ENCODE measurements around the gene CEP350. TPM values are rescaled to one million over a fixed set of nuclear protein-coding genes. Genes with fewer than 3 reads are reported as not detected.
"Not testable (repeated sequence)": the region's sequence is repeated elsewhere in the genome, so short reads cannot be mapped to it uniquely, and the experiment has no call there.

The CEP350 gene
- total RNA-seq, 1 donor from 2014 or later = 110 TPM

DNA sequence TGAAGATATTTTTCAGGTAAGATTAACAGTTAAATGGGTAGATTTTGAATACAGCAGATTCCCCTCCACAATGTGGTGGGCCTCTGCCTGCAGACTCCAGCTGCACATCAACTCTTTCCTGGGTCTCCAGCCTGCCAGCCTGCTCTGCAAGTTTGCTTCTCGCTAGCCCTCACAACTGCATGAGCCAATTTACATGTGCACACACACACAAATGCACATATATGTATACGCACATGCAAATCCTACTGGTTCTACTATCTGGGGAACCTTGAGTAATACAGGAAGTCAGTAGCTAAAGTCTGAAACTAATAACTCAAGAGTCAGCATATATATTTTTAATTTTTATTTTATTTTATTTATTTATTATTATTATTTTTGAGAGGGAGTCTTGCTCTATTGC is 165.2 kb downstream of the CEP350 start:
- DNase-seq (ENCODE audit: low spot score) = no peak

DNA sequence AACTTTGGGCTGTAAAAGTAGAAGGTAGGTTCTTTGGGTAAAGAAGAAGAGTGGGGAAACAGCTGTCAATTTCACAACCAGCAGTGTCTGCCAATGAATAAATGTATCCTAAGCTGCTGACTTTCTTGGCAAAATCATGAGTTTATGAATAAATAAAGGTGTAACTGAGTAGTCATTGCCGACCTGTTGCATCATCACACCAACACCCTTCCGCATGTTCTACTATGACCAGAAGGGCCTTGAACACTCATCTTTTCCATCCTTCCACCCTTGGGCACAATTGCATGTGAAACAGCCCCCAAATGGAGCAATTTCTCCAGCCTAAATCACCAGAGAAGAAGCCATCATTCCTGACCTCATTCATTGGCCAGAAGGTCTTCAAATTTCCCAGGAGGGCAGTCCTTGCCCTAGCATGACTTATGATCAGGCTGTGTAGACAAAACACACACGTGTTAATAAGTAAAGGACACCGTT is 168.9 kb downstream of the CEP350 start:
- DNase-seq (ENCODE audit: low spot score) = no peak

DNA sequence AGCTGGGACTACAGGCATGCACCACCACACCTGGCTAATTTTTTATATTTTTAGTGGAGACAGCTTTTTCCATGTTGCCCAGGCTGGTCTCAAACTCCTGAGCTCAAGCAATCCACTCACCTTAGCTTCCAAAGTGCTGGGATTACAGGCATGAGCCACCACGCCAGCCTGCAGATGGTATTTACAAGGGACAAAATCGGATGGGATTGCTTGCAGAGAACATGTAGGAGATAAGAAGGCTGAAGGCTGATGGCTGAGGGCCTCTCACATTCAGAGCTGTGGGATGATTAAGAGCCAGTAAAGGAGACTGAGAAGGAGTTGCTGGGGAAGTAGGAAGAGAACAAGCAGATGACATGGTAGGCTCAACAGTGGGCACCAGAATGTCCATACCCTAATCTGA is 176.0 kb downstream of the CEP350 start:
- DNase-seq (ENCODE audit: low spot score) = no peak

GRCh38 chr1:180131510-180131909 is 176.9 kb downstream of the CEP350 start:
- DNase-seq (ENCODE audit: low spot score) = no peak

DNA sequence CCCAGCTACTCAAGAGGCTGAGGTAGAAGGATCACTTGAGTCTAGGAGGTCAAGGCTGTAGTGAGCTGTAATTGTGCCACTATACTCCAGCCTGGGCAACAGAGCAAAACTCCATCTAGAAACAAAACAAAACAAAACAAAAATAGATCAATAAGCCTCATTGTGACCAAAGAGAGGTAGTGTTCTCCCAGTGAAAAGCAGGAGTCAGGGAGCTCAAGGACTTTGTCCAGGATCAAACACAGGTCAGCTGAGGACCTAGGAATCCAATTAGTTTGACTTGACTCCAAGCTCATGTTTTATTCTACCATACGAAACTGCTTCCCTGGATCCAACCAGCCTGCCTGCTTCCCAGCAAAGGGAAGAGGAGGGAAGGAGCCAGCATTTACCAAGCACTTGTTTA is 178.6 kb downstream of the CEP350 start:
- DNase-seq (ENCODE audit: low spot score) = no peak

DNA sequence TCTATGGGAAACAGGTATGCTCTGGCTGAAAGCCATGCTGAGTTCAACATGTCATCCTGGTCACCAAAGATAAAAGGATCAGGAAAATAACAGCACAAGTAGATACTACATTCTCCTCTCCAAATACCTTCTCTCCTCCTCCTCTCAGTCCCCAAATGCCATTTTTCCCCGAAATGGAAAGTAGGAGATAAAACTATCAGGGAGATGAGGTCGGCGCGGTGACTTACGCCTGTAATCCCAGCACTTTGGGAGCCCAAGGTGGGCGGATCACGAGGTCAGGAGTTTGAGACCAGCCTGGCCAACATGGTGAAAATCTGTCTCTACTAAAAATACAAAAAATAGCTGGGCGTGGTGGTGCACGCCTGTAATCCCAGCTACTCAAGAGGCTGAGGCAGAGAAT is 179.1 kb downstream of the CEP350 start:
- not testable (repeated sequence) for DNase-seq (ENCODE audit: low spot score)

GRCh38 chr1:180135535-180135934 is 180.9 kb downstream of the CEP350 start:
- no peak for DNase-seq (ENCODE audit: low spot score)

DNA sequence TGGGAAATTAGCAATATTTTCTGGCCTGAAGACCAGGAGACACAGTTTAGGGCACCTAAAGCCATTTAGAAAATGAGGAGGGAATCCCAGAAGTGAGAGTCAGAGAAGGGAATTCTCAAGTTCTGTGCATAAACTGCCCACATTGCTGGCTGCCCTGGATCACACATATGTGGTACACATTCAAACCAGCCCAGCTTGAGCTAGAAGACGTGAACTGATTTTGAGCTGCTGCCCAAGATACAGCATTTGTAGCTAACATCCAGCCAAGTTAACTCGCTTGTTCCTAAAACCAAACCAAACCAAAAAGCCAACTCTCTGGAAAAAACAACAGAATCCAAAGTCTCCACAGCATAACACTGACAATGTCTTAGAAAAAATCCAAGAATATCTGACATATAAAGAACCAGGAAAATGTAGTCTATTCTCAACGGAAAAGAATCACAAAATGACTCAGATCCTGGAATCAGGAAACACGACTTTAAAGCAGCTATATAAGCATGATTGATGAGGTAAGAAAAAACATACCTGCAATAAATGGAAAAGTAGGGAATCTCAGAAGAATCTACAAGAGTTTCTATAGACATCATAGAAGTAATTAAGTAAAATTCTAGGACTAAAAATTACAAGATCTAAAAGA is 181.8 kb downstream of the CEP350 start:
- no peak for DNase-seq (ENCODE audit: low spot score)

GRCh38 chr1:180136968-180137356 is 182.4 kb downstream of the CEP350 start:
- no peak for DNase-seq (ENCODE audit: low spot score)

DNA sequence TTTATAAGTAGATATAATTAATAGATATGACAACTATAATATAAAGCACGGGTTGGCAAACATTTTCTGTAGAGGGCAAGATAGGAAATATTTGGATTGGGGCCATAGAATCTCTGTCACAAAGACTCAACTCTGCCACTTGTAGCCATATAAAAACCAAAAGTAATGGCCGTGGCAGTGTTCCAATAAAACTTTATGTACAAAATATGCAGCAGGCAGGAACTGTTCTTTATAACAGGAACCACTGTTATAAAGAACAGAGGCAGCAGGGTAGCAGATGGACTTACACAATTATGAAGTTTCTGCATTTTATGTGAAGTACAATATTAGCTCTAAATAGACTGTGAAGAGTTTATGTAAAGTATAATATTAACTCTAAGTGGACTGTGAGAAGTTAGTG is 183.2 kb downstream of the CEP350 start:
- no peak for DNase-seq (ENCODE audit: low spot score)

DNA sequence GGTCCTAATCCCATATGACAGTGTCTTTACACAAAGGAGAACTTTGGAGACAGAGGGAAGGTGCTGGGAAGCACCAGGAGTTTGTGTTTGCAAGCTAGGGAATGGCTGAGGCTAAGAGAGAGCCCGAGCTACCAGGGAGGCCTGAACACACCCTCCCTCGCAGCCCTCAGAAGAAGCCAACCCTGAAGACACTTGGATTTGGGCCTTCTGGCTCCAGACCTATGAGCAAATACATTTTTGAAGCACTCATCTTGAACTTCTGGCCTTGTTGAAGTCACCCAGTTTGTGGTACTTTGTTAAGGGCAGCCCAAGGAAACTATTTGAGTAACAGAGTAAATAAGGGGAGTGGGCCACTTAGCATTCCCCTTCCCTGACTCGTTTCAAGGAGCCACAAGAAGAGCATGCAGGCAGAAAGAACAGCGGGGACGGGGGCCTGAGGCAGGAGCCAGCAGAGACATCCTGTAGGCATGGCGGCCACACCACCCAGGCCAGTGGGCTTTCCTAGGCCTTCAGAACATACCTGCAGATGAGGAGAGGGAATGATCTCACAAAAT is 186.8 kb downstream of the CEP350 start:
- DNase-seq (ENCODE audit: low spot score) = no peak

- DNase-seq (ENCODE audit: low spot score) = no peak
These were observed 188.7 kb downstream of the CEP350 start for GRCh38 chr1:180143359-180143758.

DNA sequence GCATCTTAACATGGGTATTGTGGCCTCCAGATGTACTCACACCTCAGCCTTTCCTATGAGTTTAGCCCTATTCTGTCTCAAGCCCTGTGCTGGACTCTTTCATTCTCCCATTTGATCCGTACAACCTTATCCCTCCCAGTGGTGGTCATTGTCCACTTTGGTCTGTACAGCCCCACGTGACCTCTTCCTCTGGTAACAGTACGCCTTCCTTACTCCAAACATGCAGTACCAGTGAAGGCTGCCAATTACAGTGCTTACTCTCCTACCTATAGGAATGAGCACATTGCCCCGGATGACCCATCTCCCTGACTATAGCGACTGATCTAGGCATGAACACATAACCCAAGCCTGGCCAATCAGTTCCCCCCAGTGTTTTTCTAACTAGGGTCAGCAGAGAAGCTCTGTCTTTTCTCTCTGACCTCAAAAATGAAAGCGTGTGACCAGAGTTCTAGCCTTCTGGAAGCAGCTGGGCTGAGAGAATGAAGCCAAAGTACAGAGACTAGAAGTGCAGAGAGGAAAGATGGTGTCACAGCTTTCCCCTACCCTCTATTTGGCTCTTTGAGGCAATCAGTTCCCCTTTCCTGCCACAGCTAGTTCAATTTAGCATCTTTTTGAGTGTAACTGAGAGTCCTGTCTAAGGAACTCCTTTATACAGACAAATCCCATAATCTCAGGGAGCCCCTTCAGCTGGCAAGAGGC is 190.2 kb downstream of the CEP350 start:
- DNase-seq (ENCODE audit: low spot score) = no peak

- DNase-seq (ENCODE audit: low spot score) = no peak
These were observed 190.8 kb downstream of the CEP350 start for GRCh38 chr1:180145446-180145845.

- peak; percentile 26 for DNase-seq (ENCODE audit: low spot score)
These were observed 196.4 kb downstream of the CEP350 start for GRCh38 chr1:180150982-180151381.

DNA sequence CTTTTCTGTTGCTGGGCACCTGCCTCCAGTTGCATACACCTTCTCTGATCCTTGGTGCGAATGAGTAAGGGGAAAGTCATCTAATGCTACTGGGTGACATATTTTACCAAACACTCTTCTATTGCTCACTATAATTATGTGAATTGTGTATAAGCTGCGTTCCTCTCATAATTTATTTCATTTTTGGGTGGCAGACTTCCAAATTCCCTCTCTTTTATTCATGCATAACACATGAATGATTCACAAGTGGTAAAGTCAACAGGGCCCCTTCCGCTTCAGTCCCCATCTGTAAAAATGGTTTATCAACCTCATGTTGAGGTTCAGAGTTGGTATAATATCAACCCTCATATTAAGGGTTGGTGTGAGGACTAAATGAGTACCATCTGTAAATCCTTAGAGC is 196.9 kb downstream of the CEP350 start:
- no peak for DNase-seq (ENCODE audit: low spot score)

DNA sequence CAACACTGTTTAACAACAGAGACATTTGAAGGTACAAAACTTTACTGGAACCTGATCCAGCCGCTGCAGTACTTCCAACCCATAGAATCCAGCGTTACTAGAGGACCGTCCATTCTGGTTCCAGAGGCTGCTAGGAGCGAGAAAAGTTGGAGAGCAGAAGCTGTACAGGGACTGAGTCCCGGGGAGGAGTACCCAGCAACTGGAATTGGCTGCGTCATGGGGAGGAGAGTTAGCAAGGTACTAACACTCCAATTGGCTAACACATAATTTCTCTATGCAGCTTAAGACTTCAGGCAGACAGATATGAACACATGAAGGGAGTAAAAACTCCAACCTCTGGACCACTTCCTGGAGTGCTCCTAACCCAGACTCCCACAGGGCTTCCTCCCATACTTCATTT is 198.0 kb downstream of the CEP350 start:
- DNase-seq (ENCODE audit: low spot score) = no peak

DNA sequence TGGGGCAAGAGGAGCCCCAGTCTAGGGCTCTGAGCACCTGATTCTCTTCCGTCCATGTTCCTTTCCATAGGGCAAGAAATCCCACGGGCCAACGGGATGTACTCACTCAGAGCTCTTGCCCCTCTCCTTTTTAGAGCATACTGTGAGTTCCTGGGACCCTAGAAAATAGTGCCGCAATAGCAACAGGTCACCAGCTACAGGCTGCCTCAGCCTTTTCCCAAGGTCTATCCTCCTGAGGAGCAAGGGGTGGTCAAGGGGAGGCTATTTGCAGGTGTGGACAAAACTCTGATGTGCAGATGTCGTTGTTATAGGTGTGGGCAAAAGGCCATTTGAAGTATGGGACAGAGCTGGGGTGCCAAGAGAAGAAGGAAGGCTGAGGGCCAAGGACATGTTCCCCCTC is 198.4 kb downstream of the CEP350 start:
- DNase-seq (ENCODE audit: low spot score) = no peak

- DNase-seq (ENCODE audit: low spot score) = no peak
These were observed 199.4 kb downstream of the CEP350 start for GRCh38 chr1:180154003-180154324.

DNA sequence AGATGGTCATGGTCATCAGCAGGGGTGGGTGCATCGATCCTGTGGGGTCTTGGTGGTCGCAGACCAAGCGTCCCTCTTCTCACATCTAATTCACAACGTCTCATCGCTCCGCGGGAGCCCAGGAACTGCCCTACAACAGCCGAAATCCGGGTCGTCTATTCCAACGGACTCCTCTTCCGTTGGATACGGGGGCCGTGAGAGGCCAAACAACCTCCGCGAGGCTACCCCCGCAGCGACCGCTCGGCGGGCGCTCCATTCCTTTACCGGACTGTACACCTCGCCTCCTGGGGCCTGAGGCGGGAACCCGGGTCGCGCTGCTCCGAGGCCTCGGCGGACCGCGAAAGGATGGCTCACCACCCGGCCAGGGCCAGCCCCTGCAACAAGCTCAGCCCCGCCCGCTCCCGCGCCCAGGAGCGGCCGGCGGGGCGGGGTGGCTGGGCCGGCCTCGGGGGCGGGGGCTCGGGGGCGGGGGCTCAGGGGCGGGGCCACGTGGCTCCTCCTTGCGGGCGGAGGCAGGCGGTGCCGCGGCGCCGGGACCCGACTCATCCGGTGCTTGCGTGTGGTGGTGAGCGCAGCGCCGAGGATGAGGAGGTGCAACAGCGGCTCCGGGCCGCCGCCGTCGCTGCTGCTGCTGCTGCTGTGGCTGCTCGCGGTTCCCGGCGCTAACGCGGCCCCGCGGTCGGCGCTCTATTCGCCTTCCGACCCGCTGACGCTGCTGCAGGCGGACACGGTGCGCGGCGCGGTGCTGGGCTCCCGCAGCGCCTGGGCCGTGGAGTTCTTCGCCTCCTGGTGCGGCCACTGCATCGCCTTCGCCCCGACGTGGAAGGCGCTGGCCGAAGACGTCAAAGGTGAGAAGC is 199.9 kb downstream of the CEP350 start, which contains the start of gene QSOX1:
TSS of gene QSOX1 (plus strand) at position 545 of the 857 bp plus-strand sequence. CDS start at position 584, 39 bp downstream.
- DNase-seq (ENCODE audit: low spot score) = peak; percentile 88

DNA sequence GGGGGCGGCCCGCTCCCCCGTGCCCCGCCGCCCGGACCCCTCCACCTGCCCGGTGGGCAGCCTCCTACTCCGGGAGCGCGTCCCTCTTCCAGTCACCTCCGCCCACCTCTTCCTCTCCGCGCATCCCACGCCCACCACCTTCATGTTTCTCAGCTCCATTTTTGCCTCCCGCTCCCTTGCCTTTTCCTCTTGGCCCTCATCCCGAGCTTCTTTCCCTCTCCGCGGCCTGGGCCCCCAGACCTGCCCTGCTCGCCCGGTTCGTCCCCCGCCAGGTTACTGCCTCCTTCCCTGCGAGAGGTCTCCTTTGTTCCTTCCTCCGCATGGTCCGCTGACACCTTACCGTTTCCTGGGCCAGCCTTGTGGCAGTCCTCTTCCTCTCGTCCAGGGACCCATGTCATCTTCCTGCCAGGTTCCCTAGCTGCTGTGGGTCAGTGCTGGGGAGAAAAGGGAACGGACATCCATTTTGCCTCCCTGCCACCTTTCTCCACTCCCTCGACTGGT is 200.6 kb downstream of the CEP350 start:
- DNase-seq (ENCODE audit: low spot score) = peak; percentile 23

DNA sequence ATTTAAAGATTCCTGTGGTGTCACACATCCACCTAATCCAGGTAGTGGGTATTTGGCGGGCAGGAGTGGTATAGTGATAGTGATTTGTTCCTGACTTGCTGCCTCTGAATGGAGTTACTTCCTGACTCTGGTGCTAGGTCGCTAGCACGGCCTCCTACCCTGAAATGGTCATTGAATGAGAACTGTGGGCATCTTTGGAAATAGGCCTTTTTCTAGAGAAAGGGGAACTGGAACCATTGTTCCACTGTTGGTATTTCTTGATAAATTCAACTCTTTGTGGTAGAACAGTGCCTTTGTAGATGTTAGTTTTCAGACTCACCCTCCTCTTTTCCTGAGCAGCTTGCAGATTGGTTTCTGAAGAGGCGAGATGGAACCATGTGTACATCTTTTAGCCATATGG is 201.6 kb downstream of the CEP350 start:
- no peak for DNase-seq (ENCODE audit: low spot score)

All from umbilical cord (tissue), 2 donors.